H1 (cell line): ENCODE measurements around the gene GPR156. TPM values are rescaled to one million over a fixed set of nuclear protein-coding genes. Genes with fewer than 3 reads are reported as not detected.

Experiments used
- CTCF ChIA-PET: fragments of 300-600 bp; sonication (Branson Sonifier 250); formaldehyde crosslinking; loops from one replicate; lab custom pipeline; 2021; ENCODE audit not compliant: partially characterized antibody; lab: Charles Lee
- POLR2A ChIA-PET: fragments of 300-600 bp; sonication (Branson Sonifier 250); formaldehyde crosslinking; loops from one replicate; lab custom pipeline; 2021; ENCODE audit warnings: inconsistent platforms; ENCODE audit not compliant: partially characterized antibody; lab: Charles Lee
- DNase-seq, 2 experiments: peaks; one replicate each; pipeline versions ENCODE4 v3.0.0 to v3.0.0-alpha.2; 2010 to 2022; ENCODE audit warnings: low spot score in 2 of 2, low read depth in 1 of 2, mixed read lengths in 1 of 2
- FAIRE-seq: peaks from 2 replicates; lab custom pipeline; 2011; peaks lifted over from hg19 to GRCh38; lab: Jason Lieb, UNC
- H2AFZ ChIP-seq: 2 replicates; pipeline ENCODE4 v1.8.1; 2012; ENCODE audit warnings: low read length, inconsistent platforms
- H2AK5ac ChIP-seq: 2 replicates; pipeline ENCODE4 v1.6.1; 2013; ENCODE audit warnings: low read depth, low read length
- H2BK120ac ChIP-seq: replicated peaks from 2 replicates; pipeline ENCODE3; 2013; ENCODE audit warnings: low read depth, low read length, inconsistent platforms
- H2BK12ac ChIP-seq: 2 replicates; pipeline ENCODE4 v1.6.1; 2013; ENCODE audit warnings: low read depth, low read length
- H2BK15ac ChIP-seq: 2 replicates; pipeline ENCODE4 v1.6.1; 2013; ENCODE audit warnings: low read length
- H2BK20ac ChIP-seq: 2 replicates; pipeline ENCODE4 v1.6.1; 2013; ENCODE audit warnings: low read length
- H2BK5ac ChIP-seq: 2 replicates; pipeline ENCODE4 v1.6.1; 2013; ENCODE audit warnings: low read depth, low read length
- H3K14ac ChIP-seq: 2 replicates; pipeline ENCODE4 v1.6.1; 2013; ENCODE audit warnings: inconsistent platforms; ENCODE audit not compliant: insufficient read length
- H3K18ac ChIP-seq: 2 replicates; pipeline ENCODE4 v1.6.1; 2013; ENCODE audit warnings: low read length; ENCODE audit errors: extremely low read depth
- H3K23ac ChIP-seq: 2 replicates; pipeline ENCODE4 v1.6.1; 2013; ENCODE audit warnings: inconsistent platforms; ENCODE audit not compliant: insufficient read length
- H3K23me2 ChIP-seq: 2 replicates; pipeline ENCODE4 v1.6.1; 2013; ENCODE audit warnings: low read depth, low read length
- H3K27ac ChIP-seq: 2 replicates; pipeline ENCODE4 v1.6.1; 2011; ENCODE audit warnings: low read depth, low read length, inconsistent platforms
- H3K27me3 ChIP-seq, 4 experiments: replicated peaks in 1 of 4; 1 replicate in 1 of 4; 2 replicates in 3 of 4; pipeline versions ENCODE4 v1.6.1 to v1.8.1; 2011 to 2013; ENCODE audit warnings: low read length in 3 of 4, mild to moderate bottlenecking in 3 of 4, inconsistent platforms in 2 of 4, mixed read lengths in 2 of 4, moderate library complexity in 1 of 4; ENCODE audit not compliant: control insufficient read depth in 3 of 4, insufficient read depth in 3 of 4; ENCODE audit errors: extremely low read depth in 1 of 4
- H3K36me3 ChIP-seq, 4 experiments: 2 replicates each; pipeline versions ENCODE4 v1.6.1 to v1.8.1; 2011 to 2013; ENCODE audit warnings: mild to moderate bottlenecking in 4 of 4, low read length in 3 of 4, moderate library complexity in 2 of 4, control low read depth in 1 of 4, inconsistent platforms in 1 of 4; ENCODE audit not compliant: insufficient read depth in 4 of 4, control insufficient read depth in 2 of 4
- H3K4ac ChIP-seq: replicated peaks from 2 replicates; pipeline ENCODE3; 2013; ENCODE audit warnings: low read length, low read depth, mixed read lengths, inconsistent platforms; ENCODE audit not compliant: insufficient read length
- H3K4me1 ChIP-seq, 4 experiments: replicated peaks in 1 of 4; 1 replicate in 1 of 4; 2 replicates in 3 of 4; pipeline versions ENCODE4 v1.6.1 to v1.8.1; 2011 to 2013; ENCODE audit warnings: low read length in 3 of 4, inconsistent platforms in 2 of 4, mixed read lengths in 1 of 4; ENCODE audit not compliant: insufficient read depth in 4 of 4, control insufficient read depth in 3 of 4
- H3K4me2 ChIP-seq, 2 experiments: 2 replicates each; pipeline versions ENCODE4 v1.6.1 to v1.8.1; 2011 to 2013; ENCODE audit warnings: low read depth in 2 of 2, low read length in 2 of 2, control low read depth in 1 of 2, inconsistent platforms in 1 of 2, mild to moderate bottlenecking in 1 of 2; ENCODE audit not compliant: insufficient read depth in 1 of 2
- H3K4me3 ChIP-seq, 4 experiments: fragments of 200-600, 300-600 bp in 1 of 4; sonication (generic), shearing (Covaris generic), sonication (Bioruptor Twin) in 1 of 4; 2 replicates each; pipeline versions ENCODE4 v1.5.1 to v1.8.1; 2011 to 2016; ENCODE audit warnings: low read length in 4 of 4, low read depth in 3 of 4, control low read depth in 2 of 4, inconsistent platforms in 2 of 4, mild to moderate bottlenecking in 2 of 4, mixed read lengths in 1 of 4, moderate library complexity in 1 of 4; ENCODE audit not compliant: insufficient read depth in 2 of 4; ENCODE audit errors: extremely low read depth in 1 of 4
- H3K56ac ChIP-seq: replicated peaks from 2 replicates; pipeline ENCODE3; 2013; ENCODE audit warnings: low read depth, mild to moderate bottlenecking, mixed read lengths, low read length, inconsistent platforms; ENCODE audit not compliant: insufficient read length
- H3K79me1 ChIP-seq: 2 replicates; pipeline ENCODE4 v1.6.1; 2013; ENCODE audit warnings: low read depth, low read length, control low read depth
- H3K79me2 ChIP-seq, 2 experiments: 2 replicates each; pipeline versions ENCODE4 v1.6.1 to v1.8.1; 2012 to 2013; ENCODE audit warnings: low read length in 2 of 2, mild to moderate bottlenecking in 2 of 2, inconsistent platforms in 1 of 2; ENCODE audit not compliant: insufficient read depth in 2 of 2, control insufficient read depth in 1 of 2
- H3K9ac ChIP-seq, 4 experiments: replicated peaks in 1 of 4; 1 replicate in 1 of 4; 2 replicates in 3 of 4; pipeline versions ENCODE4 v1.6.1 to v1.8.1; 2011 to 2013; ENCODE audit warnings: low read depth in 3 of 4, low read length in 3 of 4, control low read depth in 2 of 4, mild to moderate bottlenecking in 2 of 4, moderate library complexity in 2 of 4, inconsistent platforms in 1 of 4; ENCODE audit errors: extremely low read depth in 1 of 4
- H3K9me3 ChIP-seq, 2 experiments: 2 replicates each; pipeline versions ENCODE4 v1.6.1 to v1.8.1; 2012 to 2013; ENCODE audit warnings: mild to moderate bottlenecking in 2 of 2, moderate library complexity in 2 of 2, control low read depth in 1 of 2, inconsistent platforms in 1 of 2, low read depth in 1 of 2, low read length in 1 of 2, mixed read lengths in 1 of 2; ENCODE audit not compliant: insufficient read depth in 2 of 2
- H4K20me1 ChIP-seq, 2 experiments: replicated peaks in 1 of 2; 2 replicates each; pipeline versions ENCODE3 to v1.8.1; 2011 to 2013; ENCODE audit warnings: inconsistent platforms in 2 of 2, low read length in 2 of 2, mild to moderate bottlenecking in 1 of 2; ENCODE audit not compliant: insufficient read depth in 2 of 2, control insufficient read depth in 1 of 2
- H4K5ac ChIP-seq: 2 replicates; pipeline ENCODE4 v1.6.1; 2013; ENCODE audit warnings: low read length, low read depth, mixed read lengths, inconsistent platforms; ENCODE audit not compliant: insufficient read length
- H4K8ac ChIP-seq: 2 replicates; pipeline ENCODE4 v1.8.0; 2013; ENCODE audit warnings: mild to moderate bottlenecking, moderate library complexity, low read length, inconsistent platforms; ENCODE audit not compliant: insufficient read depth; ENCODE audit errors: extremely low read depth
- H4K91ac ChIP-seq: replicated peaks from 2 replicates; pipeline ENCODE3; 2013; ENCODE audit warnings: low read length, mixed read lengths, inconsistent platforms; ENCODE audit not compliant: insufficient read length
- CEBPB ChIP-seq: IDR thresholded peaks from 2 replicates; pipeline ENCODE4 v1.6.1; 2012; ENCODE audit warnings: low read depth, low read length
- HDAC6 ChIP-seq: IDR thresholded peaks from one replicate; pipeline ENCODE4 v1.7.1; 2012; ENCODE audit warnings: low read depth, mild to moderate bottlenecking, inconsistent platforms, low read length, moderate library complexity
- WGBS, 2 experiments: shearing (Covaris generic) in 1 of 2; methylation state at CpG; one replicate each; pipeline versions ENCODE4 v1.1.6 to v1.1.7; 2013 to 2015; ENCODE audit warnings: low lambda C conversion rate in 2 of 2, mixed read lengths in 2 of 2, inconsistent platforms in 1 of 2, low coverage in 1 of 2, missing lambda C conversion rate in 1 of 2; ENCODE audit not compliant: insufficient replicate concordance in 2 of 2, insufficient coverage in 1 of 2, insufficient read length in 1 of 2; ENCODE audit errors: extremely low coverage in 1 of 2, missing lambda C conversion rate in 1 of 2; 5-methylcytosine and 5-hydroxymethylcytosine counted together
- polyA plus RNA-seq, 7 experiments: library from polyadenylated mRNA; depleted of rRNA in 3 of 7; stranded (reverse) in 5 of 7; unstranded in 2 of 7; fragments of >200 nt in 5 of 7; fragments of 200-250 nt in 2 of 7; gene quantifications; 1 replicate in 5 of 7; 2 replicates in 1 of 7; 4 replicates in 1 of 7; pipeline versions ENCODE4 v1.2.1 to v1.2.3, GENCODE V29; 2011 to 2013; ENCODE audit warnings: missing spikeins in 2 of 7, mixed read lengths in 2 of 7
- total RNA-seq: library from RNA; stranded (reverse); fragmentation: NEBNext Ultra II Directional; extraction: Animal tissue kit (Norgen Biotek cat#: 25700); gene quantifications from 2 replicates; pipeline ENCODE4 v1.2.1, GENCODE V29; 2021

GPR156 gene
- total and polyA plus RNA-seq, 2 of the 8 experiments (the other 6 are each of a cell fraction or from before 2014, with no cell fraction given) = 1.6 to 1.8 TPM

DNA sequence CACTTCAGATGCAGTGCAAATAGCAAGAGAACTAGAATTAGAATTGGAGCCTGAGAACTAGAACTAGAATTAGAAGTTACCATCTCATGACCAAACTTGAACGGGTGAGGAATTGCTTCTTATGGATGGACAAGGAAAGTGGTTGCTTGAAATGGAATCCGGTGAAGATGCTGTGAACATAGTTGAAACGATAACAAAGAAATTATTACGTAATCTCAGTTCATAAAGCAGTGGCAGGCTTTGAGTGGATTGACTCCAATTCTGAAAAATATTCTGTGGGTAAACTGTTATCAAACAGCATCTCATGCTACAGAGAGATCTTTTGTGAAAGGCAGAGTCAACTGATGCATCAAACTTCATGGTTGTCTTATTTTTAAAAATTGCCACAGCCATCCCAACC is 142.8 kb downstream of the GPR156 start:
- Histone ChIP-seq H3K23me2 (no peaks in the 10 kb centered on the region), H3K79me1 (no peaks in the 10 kb centered on the region), H3K36me3 (peaks cover 0 to 6% (median 0%) of the 10 kb centered on the region in 4 experiments; a peak in 1 of 8 replicates), H3K9me3 (peaks cover 0 to 7% of the 10 kb centered on the region in 2 experiments; a peak in 1 of 4 replicates), H3K4ac (no peak overlapping the region), H2BK5ac (no peak overlapping the region), H2AK5ac (no peak overlapping the region), H3K9ac (no peak overlapping the region), H2BK20ac (no peak overlapping the region), H4K20me1 (no peaks in the 10 kb centered on the region), H2BK120ac (no peak overlapping the region), H4K5ac (no peak overlapping the region), H4K91ac (no peak overlapping the region), H3K4me3 (no peak overlapping the region), H3K23ac (no peak overlapping the region), H3K18ac (no peak overlapping the region), H4K8ac (no peak overlapping the region), H2BK15ac (no peak overlapping the region), H2BK12ac (no peak overlapping the region), H2AFZ (no peak overlapping the region), H3K27ac (no peak overlapping the region), H3K4me1 (peaks cover 0 to 3% (median 2%) of the 10 kb centered on the region in 4 experiments; a peak in 3 of 7 replicates), H3K4me2 (no peak overlapping the region), H3K27me3 (no peaks in the 10 kb centered on the region), H3K14ac (no peak overlapping the region), H3K79me2 (no peaks in the 10 kb centered on the region), H3K56ac (no peak overlapping the region)
- no peak for DNase-seq
- no peak for FAIRE-seq
- no peak for TF ChIP-seq HDAC6
- TF ChIP-seq CEBPB = peak; percentile 10; the same call in 1 of the 2 replicates
- 92% methylated on average over 4 of the region's 4 CpGs; no CpG with 5 or more reads in 1 of the 2 experiments for WGBS, 2 experiments
- ChIA-PET POLR2A (no interaction called here), CTCF (interaction anchor here (0.8 kb wide), 1 partner anchor 11 kb away, joined by 3 read pairs; no protein-coding TSS in a partner anchor)
